Measurements from ENCODE around the gene TSPAN14.
"Not testable (repeated sequence)": the region's sequence is repeated elsewhere in the genome, so short reads cannot be mapped to it uniquely, and the experiment has no call there.

DNA sequence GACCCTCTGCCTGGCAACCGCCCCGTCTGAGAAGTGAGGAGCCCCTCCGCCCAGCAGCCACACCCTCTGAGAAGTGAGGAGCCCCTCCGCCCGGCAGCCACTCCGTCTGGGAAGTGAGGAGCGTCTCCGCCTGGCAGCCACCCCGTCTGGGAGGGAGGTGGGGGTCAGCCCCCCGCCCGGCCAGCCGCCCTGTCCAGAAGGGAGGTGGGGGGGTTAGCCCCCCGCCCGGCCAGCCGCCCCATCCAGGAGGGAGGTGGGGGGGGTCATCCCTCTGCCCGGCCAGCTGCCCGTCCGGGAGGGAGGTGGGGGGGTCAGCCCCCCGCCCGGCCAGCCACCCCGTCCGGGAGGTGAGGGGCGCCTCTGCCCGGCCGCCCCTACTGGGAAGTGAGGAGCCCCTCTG is 79.9 kb downstream of the TSPAN14 start:
- TF ChIP-seq, protein P1, sequence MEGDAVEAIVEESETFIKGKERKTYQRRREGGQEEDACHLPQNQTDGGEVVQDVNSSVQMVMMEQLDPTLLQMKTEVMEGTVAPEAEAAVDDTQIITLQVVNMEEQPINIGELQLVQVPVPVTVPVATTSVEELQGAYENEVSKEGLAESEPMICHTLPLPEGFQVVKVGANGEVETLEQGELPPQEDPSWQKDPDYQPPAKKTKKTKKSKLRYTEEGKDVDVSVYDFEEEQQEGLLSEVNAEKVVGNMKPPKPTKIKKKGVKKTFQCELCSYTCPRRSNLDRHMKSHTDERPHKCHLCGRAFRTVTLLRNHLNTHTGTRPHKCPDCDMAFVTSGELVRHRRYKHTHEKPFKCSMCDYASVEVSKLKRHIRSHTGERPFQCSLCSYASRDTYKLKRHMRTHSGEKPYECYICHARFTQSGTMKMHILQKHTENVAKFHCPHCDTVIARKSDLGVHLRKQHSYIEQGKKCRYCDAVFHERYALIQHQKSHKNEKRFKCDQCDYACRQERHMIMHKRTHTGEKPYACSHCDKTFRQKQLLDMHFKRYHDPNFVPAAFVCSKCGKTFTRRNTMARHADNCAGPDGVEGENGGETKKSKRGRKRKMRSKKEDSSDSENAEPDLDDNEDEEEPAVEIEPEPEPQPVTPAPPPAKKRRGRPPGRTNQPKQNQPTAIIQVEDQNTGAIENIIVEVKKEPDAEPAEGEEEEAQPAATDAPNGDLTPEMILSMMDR (IDR thresholded peaks at IDR 0.05), result not testable (repeated sequence)
- TF ChIP-seq POLR2A (IDR thresholded peaks at IDR 0.05), result not testable (repeated sequence)

Measured in adrenal gland (tissue), 5 donors.